PC-9 (cell line): Measurements from ENCODE around the gene SNRNP25.

Source experiments
- CTCF ChIP-seq: fragments of 200-600 bp; sonication (generic); conservative IDR thresholded peaks from 2 replicates; pipeline ENCODE4 v1.6.1; 2017; ENCODE audit warnings: mixed run types, antibody characterized with exemption, mild to moderate bottlenecking, moderate library complexity
- EZH2 ChIP-seq: fragments of 200-600 bp; sonication (generic); IDR thresholded peaks from 2 replicates; pipeline ENCODE4 v1.8.0; 2017; ENCODE audit warnings: antibody characterized with exemption, low read depth

GRCh38 chr16:67183-67791 is 13.7 kb downstream of the SNRNP25 start:
- TF ChIP-seq CTCF (no peak), EZH2 (no peak)
